HG03196 (cell line): ENCODE measurements around the gene CYBC1.
"Not testable (repeated sequence)": the region's sequence is repeated elsewhere in the genome, so short reads cannot be mapped to it uniquely, and the experiment has no call there.

Source experiments
- ATAC-seq: cut with Tn5 transposase; IDR thresholded peaks from one replicate; pipeline ENCODE4 v1.9.1; 2021; ENCODE audit not compliant: unreplicated experiment

Gene CYBC1

GRCh38 chr17:82435601-82436583, 14.7 kb downstream of the CYBC1 start:
- no peak for ATAC-seq

DNA sequence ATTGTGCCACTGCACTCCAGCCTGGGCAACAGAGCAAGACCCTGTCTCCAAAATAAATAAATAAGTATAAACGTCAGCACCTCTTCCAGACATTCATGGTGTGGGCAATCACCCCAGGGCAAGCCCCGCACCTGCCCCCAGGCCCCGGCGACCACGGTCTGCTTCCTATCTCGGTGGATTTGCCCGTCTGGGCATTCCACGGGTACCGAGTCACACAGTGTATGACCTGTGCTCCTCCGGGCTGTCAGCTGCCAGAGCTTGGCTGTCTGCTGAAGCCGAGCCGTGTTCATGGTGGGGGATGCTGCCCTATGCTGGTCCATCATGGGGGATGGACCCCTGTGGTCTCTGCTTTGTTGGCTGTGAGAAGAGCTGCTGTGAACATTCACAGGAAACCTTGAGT, 15.4 kb downstream of the CYBC1 start:
- no peak for ATAC-seq

- ATAC-seq: peak; percentile 49
These were observed 16.4 kb downstream of the CYBC1 start for GRCh38 chr17:82434216-82434565.

GRCh38 chr17:82433560-82434215, 16.9 kb downstream of the CYBC1 start:
- ATAC-seq: no peak

DNA sequence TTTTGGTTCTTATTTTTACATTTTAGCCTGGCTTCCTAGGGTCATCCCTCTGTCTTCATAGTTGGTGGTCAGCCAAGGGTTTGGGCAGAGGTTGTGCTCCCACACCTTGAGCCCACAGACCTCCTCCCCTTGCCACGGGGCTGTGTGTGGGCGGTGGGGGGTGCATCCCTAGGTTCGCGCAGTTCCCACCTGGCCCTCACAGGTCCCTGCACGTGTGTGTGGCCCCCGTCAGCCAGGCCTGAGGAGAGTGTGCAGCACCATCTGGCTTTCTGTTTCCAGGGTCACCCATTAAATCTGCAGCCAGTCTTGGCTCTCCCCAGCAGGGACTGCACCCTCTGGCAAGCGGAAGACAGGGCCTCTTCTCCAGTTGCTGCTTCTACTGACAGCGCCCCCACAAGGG, 18.5 kb downstream of the CYBC1 start:
- ATAC-seq: no peak

DNA sequence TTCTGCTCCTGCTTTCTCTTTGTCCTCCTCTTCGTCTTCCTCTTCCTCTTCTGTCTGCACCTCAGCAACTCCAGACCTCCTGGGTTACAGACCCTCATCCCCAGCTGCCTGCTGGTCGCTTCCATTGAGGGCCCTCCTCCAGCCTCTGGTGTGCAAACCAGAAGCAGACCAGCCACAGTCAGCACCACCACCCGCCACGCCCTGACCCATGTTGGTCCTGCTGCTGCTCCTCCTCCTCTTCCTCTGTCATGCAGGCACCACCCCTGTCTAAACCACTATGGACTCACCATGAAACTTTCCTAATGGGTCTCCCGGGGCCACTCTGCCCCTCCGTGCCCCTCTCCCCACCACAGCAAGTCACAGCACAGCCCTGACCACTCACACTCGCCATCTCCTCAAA, 20.7 kb downstream of the CYBC1 start:
- ATAC-seq: no peak

- ATAC-seq: no peak
These were observed 22.0 kb downstream of the CYBC1 start for GRCh38 chr17:82428546-82428945.

GRCh38 chr17:82424863-82425159, 25.7 kb downstream of the CYBC1 start:
- ATAC-seq: no peak

DNA sequence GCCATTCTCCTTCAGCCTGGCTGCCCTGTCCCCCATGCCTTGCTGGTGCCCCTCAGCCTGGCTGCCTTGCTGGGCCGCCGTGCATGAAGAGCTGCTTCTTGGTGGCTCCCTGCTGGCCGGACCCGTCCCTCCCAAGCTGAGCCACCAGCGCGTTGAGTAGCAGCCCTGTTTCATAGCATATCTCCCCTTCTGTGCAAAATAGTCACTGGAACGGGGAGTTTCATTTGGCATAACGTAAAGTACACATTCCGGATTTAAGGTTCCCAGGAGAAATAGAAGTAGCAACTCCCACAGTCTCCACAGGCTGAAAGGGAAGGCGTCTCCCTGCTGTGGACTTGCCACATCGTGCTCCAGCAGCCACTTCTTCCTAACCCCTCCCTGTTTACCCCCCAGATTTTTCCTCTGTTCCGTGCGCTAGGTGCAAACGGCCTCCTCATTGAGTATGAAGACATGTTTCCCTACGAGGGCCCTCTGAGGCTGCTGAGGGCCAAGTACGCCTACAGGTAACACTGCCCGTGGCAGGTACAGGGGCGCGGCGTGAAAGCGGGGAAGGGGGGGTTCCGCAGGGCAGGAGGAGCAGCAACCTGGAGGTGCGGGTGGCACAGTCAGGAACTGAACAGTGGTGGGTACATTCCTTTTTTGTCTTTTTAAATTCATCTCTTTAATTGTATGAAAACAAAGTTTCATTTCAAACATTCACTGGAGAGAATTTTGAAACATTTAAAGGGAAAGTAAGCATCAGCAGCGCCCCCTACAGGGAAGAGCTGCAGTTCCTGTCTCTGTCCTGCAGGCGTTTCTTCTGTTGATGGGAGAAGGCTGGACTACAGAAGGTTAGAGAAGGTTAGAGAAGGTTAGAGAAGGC, 26.3 kb downstream of the CYBC1 start:
- ATAC-seq: no peak

- ATAC-seq: no peak
These were observed 31.0 kb downstream of the CYBC1 start for GRCh38 chr17:82419540-82419939.

- peak; percentile 88 for ATAC-seq
These were observed 32.3 kb downstream of the CYBC1 start, which contains the start of the genes HEXD and OGFOD3 for GRCh38 chr17:82418001-82418986. HEXD (plus strand) TSS chr17:82418347; CDS start chr17:82419800, 1,453 bp downstream. OGFOD3 (minus strand) TSS chr17:82418586; CDS start chr17:82418485, 101 bp downstream.

DNA sequence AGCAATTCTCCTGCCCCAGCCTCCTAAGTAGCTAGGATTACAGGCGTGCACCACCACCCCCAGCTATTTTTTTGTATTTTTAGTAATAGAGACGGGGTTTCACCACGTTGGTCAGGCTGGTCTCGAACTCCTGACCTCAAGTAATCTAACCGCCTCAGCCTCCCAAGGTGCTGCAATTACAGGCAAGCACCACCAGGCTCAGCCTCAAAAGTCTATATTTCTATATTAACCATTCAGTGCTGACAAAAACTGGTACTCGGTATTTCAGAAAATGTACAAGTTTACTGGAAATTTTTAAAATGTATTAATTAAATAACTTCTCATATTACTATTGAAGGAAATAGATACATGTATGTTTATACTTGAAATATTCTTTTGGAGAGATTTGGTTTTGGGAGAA, 33.8 kb downstream of the CYBC1 start:
- ATAC-seq: no peak

DNA sequence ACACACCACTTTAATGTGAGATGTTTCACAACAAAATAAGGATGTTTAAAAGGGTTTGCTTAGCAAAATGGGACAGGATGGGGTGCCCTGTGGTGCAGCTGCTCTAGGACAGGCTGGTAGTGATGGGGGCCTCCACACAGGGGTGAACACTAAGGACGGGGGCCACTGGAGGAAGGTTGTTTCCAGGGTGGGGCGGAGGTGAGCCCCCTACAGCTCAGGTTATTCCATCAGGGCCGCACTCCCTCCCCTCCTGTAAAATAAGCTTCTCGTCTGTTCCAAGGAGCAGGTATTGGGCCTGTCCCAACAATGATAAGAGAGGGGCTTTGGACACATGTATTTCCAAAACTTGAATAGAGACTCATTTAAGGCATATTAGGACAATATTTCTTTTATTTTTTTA, 34.3 kb downstream of the CYBC1 start:
- ATAC-seq: no peak

- no peak for ATAC-seq
These were observed 34.8 kb downstream of the CYBC1 start for GRCh38 chr17:82415786-82416185.

DNA sequence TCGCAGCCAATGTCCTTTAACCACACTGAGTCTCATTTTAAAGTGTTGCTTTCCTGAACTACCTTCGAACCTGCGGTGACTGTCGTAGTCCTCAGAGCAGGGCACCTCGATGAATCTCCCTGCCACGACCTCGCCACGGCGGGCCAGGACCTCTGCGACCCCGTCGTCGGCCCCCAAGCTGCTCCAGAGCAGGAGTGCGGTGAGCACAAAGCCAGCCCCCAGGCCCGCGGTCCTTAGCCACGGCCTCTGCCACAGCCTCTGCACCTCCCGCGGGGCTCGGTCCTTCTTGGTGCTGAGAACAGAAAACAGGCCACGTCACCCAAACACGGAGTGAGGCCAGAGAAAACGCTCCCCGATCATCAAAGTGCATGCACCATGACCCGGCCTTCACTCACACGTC, 35.2 kb downstream of the CYBC1 start:
- ATAC-seq: no peak

GRCh38 chr17:82414548-82415281, 35.8 kb downstream of the CYBC1 start:
- ATAC-seq: no peak

GRCh38 chr17:82412535-82413520, 37.7 kb downstream of the CYBC1 start:
- ATAC-seq: no peak

GRCh38 chr17:82412081-82412480, 38.5 kb downstream of the CYBC1 start:
- not testable (repeated sequence) for ATAC-seq
